Activated CD4-positive, alpha-beta T cell treated with anti-CD3 and anti-CD28 coated beads for 36 hours (primary cell): ENCODE results near the gene HOMER2. TPM values are rescaled to one million over a fixed set of nuclear protein-coding genes. Genes with fewer than 3 reads are reported as not detected.
"Not testable (repeated sequence)": the region's sequence is repeated elsewhere in the genome, so short reads cannot be mapped to it uniquely, and the experiment has no call there.

ENCODE experiments used
- ATAC-seq: fragments of 200-7000 bp; cut with Tn5 transposase; one replicate; pipeline ENCODE4 v1.10.0; 2021; ENCODE audit warnings: mild to moderate bottlenecking, moderate library complexity
- CTCF ChIA-PET: fragments of 350-600 bp; sonication (Branson Sonifier 250); formaldehyde crosslinking; loops from one replicate; lab custom pipeline; 2021; ENCODE audit warnings: antibody characterized with exemption; lab: Charles Lee
- POLR2A ChIA-PET: fragments of 350-600 bp; sonication (Branson Sonifier 250); formaldehyde crosslinking; loops from one replicate; lab custom pipeline; 2021; ENCODE audit warnings: antibody characterized with exemption, inconsistent platforms; lab: Charles Lee
- DNase-seq: peaks from one replicate; pipeline ENCODE4 v3.0.0-alpha.2; 2020
- H3K27ac Mint-ChIP-seq: one replicate; pipeline ENCODE4 v1.8.0; 2021; ENCODE audit warnings: mixed read lengths
- H3K27me3 Mint-ChIP-seq: one replicate; pipeline ENCODE4 v1.8.0; 2021; ENCODE audit warnings: mixed read lengths
- H3K36me3 Mint-ChIP-seq: one replicate; pipeline ENCODE4 v1.8.0; 2021; ENCODE audit warnings: low read depth, mixed read lengths
- H3K4me1 Mint-ChIP-seq: one replicate; pipeline ENCODE4 v1.8.0; 2021; ENCODE audit warnings: mixed read lengths
- H3K4me3 Mint-ChIP-seq: one replicate; pipeline ENCODE4 v1.8.0; 2021; ENCODE audit warnings: mild to moderate bottlenecking, moderate library complexity, mixed read lengths
- H3K9me3 Mint-ChIP-seq: one replicate; pipeline ENCODE4 v1.8.0; 2021; ENCODE audit warnings: low read depth, mixed read lengths
- intact Hi-C, 2 experiments: fragments of 100-400 bp; cut with DNase I in 1 of 2; cut with micrococcal nuclease in 1 of 2; formaldehyde crosslinking; loops; one replicate each; pipeline versions ENCODE4 v1.14.2 to v1.15.1; 2022 to 2024; cut with DNase I, micrococcal nuclease
- total RNA-seq, 2 experiments: library from RNA; stranded (reverse); gene quantifications; one replicate each; pipeline ENCODE4 v1.2.3, GENCODE V29; 2021

HOMER2 gene
- total RNA-seq, 2 experiments from 2014 or later: 3.5 to 4.6 TPM

GRCh38 chr15:82943176-82943575 lies 9.3 kb downstream of the HOMER2 start:
- no peaks in the 10 kb centered on the region for H3K9me3 Mint-ChIP-seq
- ChIA-PET POLR2A (no interaction called here), CTCF (interaction anchor here (0.6 to 1.9 kb wide), 5 partner anchors 11 to 211 kb away, joined by 3 to 4 read pairs (median 3); no protein-coding TSS in a partner anchor)
- intact Hi-C loops: no loop called here
- ATAC-seq: no peak
- no peaks in the 10 kb centered on the region for H3K36me3 Mint-ChIP-seq
- H3K4me1 Mint-ChIP-seq: no peaks in the 10 kb centered on the region
- no peak overlapping the region for H3K27ac Mint-ChIP-seq
- peaks cover 25% of the 10 kb centered on the region for H3K27me3 Mint-ChIP-seq
- no peak for DNase-seq
- H3K4me3 Mint-ChIP-seq: no peak overlapping the region

GRCh38 chr15:82942691-82943090 lies 9.8 kb downstream of the HOMER2 start:
- DNase-seq: no peak
- Mint-ChIP-seq H3K27me3 (peaks cover 23% of the 10 kb centered on the region), H3K4me1 (no peaks in the 10 kb centered on the region), H3K4me3 (no peak overlapping the region), H3K36me3 (no peaks in the 10 kb centered on the region), H3K27ac (no peak overlapping the region), H3K9me3 (no peaks in the 10 kb centered on the region)
- intact Hi-C loops: no loop called here
- CTCF ChIA-PET: interaction anchor here (0.7 to 1.9 kb wide), 3 partner anchors 10 to 204 kb away, joined by 3 to 4 read pairs (median 4); no protein-coding TSS in a partner anchor
- POLR2A ChIA-PET: no interaction called here
- no peak for ATAC-seq

- POLR2A ChIA-PET, H3K4me1 Mint-ChIP-seq, H3K9me3 Mint-ChIP-seq, CTCF ChIA-PET, H3K27ac Mint-ChIP-seq, H3K36me3 Mint-ChIP-seq, intact Hi-C loops, DNase-seq, H3K4me3 Mint-ChIP-seq, ATAC-seq: not testable (repeated sequence)
- H3K27me3 Mint-ChIP-seq: peaks cover 13% of the 10 kb centered on the region
Measured at GRCh38 chr15:82939678-82940077, 12.8 kb downstream of the HOMER2 start.

GRCh38 chr15:82937712-82938058 lies 14.8 kb downstream of the HOMER2 start:
- Mint-ChIP-seq H3K27me3 (peaks cover 13% of the 10 kb centered on the region), H3K9me3 (no peaks in the 10 kb centered on the region), H3K27ac (no peak overlapping the region), H3K4me3 (no peak overlapping the region), H3K4me1 (peaks cover 12% of the 10 kb centered on the region), H3K36me3 (no peaks in the 10 kb centered on the region)
- CTCF ChIA-PET: interaction anchor here (0.8 kb wide), 1 partner anchor 311 kb away, joined by 5 read pairs; no protein-coding TSS in a partner anchor
- ATAC-seq (no peak), DNase-seq (no peak)
- POLR2A ChIA-PET: no interaction called here
- intact Hi-C loops: no loop called here

DNA sequence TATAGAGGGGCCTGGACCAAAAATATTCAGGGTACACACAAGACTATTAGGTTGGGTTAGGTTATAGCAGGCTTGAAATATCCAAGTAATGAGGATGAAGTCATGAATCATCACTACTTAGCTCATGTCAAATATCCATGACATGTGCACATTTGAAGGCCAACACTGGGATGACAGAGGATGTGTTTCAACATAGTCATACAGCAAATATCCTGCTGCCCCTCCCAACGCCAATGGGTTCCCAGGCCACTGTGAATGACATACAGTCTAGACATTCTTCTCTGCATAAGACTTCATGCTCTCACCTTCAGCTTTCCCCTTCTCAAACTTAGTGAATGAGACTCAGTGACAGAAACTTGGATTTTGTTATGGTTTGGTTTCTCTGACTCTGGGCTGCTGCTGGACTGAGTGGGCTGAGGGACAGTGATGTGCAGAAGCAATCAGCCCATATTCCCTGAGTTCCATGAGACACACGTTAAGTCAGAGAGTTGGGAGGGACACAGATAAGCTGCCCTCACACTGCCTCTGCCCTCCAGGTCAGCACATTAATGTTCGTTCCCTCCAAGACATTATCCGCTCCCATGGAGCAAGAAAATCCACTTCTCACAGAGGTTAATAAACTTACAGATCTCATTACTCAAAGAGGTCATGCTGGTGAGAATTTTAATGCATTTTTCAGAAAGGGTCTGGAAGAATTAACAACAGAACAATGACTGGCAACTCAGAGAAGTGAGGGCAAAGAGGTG lies 15.4 kb downstream of the HOMER2 start:
- no peaks in the 10 kb centered on the region for H3K36me3 Mint-ChIP-seq
- ATAC-seq (no peak), DNase-seq (no peak)
- H3K9me3 Mint-ChIP-seq: no peaks in the 10 kb centered on the region
- ChIA-PET CTCF (no interaction called here), POLR2A (interaction anchor here (0.7 kb wide), 1 partner anchor 1570 kb away, joined by 4 read pairs; no protein-coding TSS in a partner anchor)
- no peak overlapping the region for H3K4me3 Mint-ChIP-seq
- no peak overlapping the region for H3K27ac Mint-ChIP-seq
- H3K4me1 Mint-ChIP-seq: peaks cover 12% of the 10 kb centered on the region
- intact Hi-C loops: no loop called here
- H3K27me3 Mint-ChIP-seq: peaks cover 13% of the 10 kb centered on the region

- Mint-ChIP-seq H3K4me1 (peaks cover 12% of the 10 kb centered on the region), H3K27ac (no peak overlapping the region), H3K9me3 (no peaks in the 10 kb centered on the region), H3K36me3 (no peaks in the 10 kb centered on the region), H3K27me3 (peaks cover 10% of the 10 kb centered on the region), H3K4me3 (no peak overlapping the region)
- no peak for DNase-seq
- intact Hi-C loops: no loop called here
- ATAC-seq: no peak
- ChIA-PET POLR2A (no interaction called here), CTCF (no interaction called here)
Measured at GRCh38 chr15:82935382-82935781, 17.1 kb downstream of the HOMER2 start.

GRCh38 chr15:82934100-82934880 lies 18.2 kb downstream of the HOMER2 start:
- ChIA-PET CTCF (interaction anchor here (0.5 to 0.7 kb wide), 2 partner anchors 21 to 191 kb away, joined by 3 to 4 read pairs; no protein-coding TSS in a partner anchor), POLR2A (no interaction called here)
- no peaks in the 10 kb centered on the region for H3K36me3 Mint-ChIP-seq
- H3K27ac Mint-ChIP-seq: no peak overlapping the region
- H3K4me3 Mint-ChIP-seq: no peak overlapping the region
- no peaks in the 10 kb centered on the region for H3K9me3 Mint-ChIP-seq
- no peak for DNase-seq
- H3K4me1 Mint-ChIP-seq: peaks cover 12% of the 10 kb centered on the region
- ATAC-seq: no peak
- peaks cover 10% of the 10 kb centered on the region for H3K27me3 Mint-ChIP-seq
- intact Hi-C loops: no loop called here

- Mint-ChIP-seq H3K4me3 (no peak overlapping the region), H3K27ac (no peak overlapping the region), H3K27me3 (peaks cover 5% of the 10 kb centered on the region), H3K4me1 (peaks cover 12% of the 10 kb centered on the region), H3K9me3 (no peaks in the 10 kb centered on the region), H3K36me3 (no peaks in the 10 kb centered on the region)
- ChIA-PET POLR2A (no interaction called here), CTCF (interaction anchor here (0.7 kb wide), 1 partner anchor 22 kb away, joined by 3 read pairs; no protein-coding TSS in a partner anchor)
- ATAC-seq (peak; percentile 89), DNase-seq (peak; percentile 51)
- intact Hi-C loops: no loop called here
Measured at GRCh38 chr15:82933576-82933975, 18.9 kb downstream of the HOMER2 start.

DNA sequence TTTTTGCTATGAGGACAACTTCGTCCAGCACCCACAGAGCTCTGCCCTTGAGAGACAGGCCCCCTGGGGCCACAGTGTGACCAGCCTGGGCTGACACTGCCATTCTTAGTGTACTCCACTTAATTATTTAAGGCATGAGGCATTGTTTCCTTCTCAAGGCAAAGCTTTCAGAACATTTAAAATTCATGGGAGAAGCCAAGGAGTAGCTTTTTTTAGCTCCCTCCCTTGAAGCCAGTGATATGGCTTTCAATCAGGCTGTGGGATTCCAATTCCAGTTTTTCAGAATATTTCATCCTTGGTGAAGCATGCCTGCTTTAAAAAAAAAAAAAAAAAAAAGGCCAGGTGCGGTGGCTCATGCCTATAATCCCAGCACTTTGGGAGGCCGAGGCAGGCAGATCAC lies 21.3 kb downstream of the HOMER2 start:
- Mint-ChIP-seq H3K4me3 (no peak overlapping the region), H3K9me3 (no peaks in the 10 kb centered on the region), H3K4me1 (peaks cover 12% of the 10 kb centered on the region), H3K27ac (no peak overlapping the region), H3K27me3 (peaks cover 2% of the 10 kb centered on the region), H3K36me3 (no peaks in the 10 kb centered on the region)
- ATAC-seq: no peak
- no peak for DNase-seq
- ChIA-PET CTCF (interaction anchor here (0.7 kb wide), 1 partner anchor 70 kb away, joined by 3 read pairs; no protein-coding TSS in a partner anchor), POLR2A (no interaction called here)
- intact Hi-C loops: no loop called here

GRCh38 chr15:82930461-82930860 lies 22.1 kb downstream of the HOMER2 start:
- Mint-ChIP-seq H3K27me3 (peaks cover 2% of the 10 kb centered on the region), H3K9me3 (no peaks in the 10 kb centered on the region)
- intact Hi-C loops: no loop called here

DNA sequence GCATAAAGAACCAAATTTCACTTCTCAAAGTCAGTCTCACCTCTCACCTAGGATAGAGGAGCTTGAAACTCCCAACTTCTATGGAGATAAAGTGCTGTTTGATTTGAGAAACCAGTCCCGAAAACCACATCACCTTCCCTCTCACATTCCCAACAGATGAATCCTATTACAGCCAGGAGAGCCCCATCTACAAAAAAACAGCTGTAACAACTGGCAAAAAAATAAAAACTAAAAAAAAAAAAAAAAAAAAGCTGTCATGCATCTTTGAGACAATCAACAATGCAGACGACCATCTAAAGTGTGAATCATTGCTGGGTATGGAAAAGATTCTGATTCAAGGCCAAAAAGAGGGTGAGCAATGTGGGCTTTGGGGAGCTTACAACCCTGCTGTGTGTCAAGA lies 23.8 kb downstream of the HOMER2 start:
- CTCF ChIA-PET: no interaction called here

More at GRCh38 chr15:82930461-82930860, 22.1 kb downstream of the HOMER2 start:
- CTCF ChIA-PET: no interaction called here
- Mint-ChIP-seq H3K4me1 (peaks cover 12% of the 10 kb centered on the region), H3K36me3 (no peaks in the 10 kb centered on the region), H3K4me3 (no peak overlapping the region), H3K27ac (no peak overlapping the region)
- ATAC-seq: no peak
- POLR2A ChIA-PET: no interaction called here
- no peak for DNase-seq

More for the DNA sequence above, 23.8 kb downstream of the HOMER2 start:
- H3K36me3 Mint-ChIP-seq: no peaks in the 10 kb centered on the region
- H3K27me3 Mint-ChIP-seq: no peaks in the 10 kb centered on the region
- H3K9me3 Mint-ChIP-seq: no peaks in the 10 kb centered on the region
- no peak for DNase-seq
- intact Hi-C loops: no loop called here
- no peak for ATAC-seq
- H3K27ac Mint-ChIP-seq: no peak overlapping the region
- POLR2A ChIA-PET: no interaction called here
- H3K4me3 Mint-ChIP-seq: no peak overlapping the region
- H3K4me1 Mint-ChIP-seq: peaks cover 6% of the 10 kb centered on the region
